A673 (cell line): ENCODE data around the gene POU2F3. TPM values are rescaled to one million over a fixed set of nuclear protein-coding genes. Genes with fewer than 3 reads are reported as not detected.

Experiments
- BruUV-seq: library from RNA; stranded (reverse); fragments of 400-500 nt; replicated peaks from 2 replicates; lab custom pipeline; 2021; lab: Mats Ljungman, UMichigan
- CTCF ChIA-PET: fragments of 300-600 bp; sonication (Branson Sonifier 250); formaldehyde crosslinking; loops from one replicate; lab custom pipeline; 2022; ENCODE audit warnings: antibody characterized with exemption; lab: Charles Lee
- POLR2A ChIA-PET: fragments of 300-600 bp; sonication (Branson Sonifier 250); formaldehyde crosslinking; loops from one replicate; lab custom pipeline; 2022; ENCODE audit warnings: antibody characterized with exemption; ENCODE audit not compliant: low non-redundant PET; lab: Charles Lee
- DNase-seq: peaks from one replicate; pipeline ENCODE4 v3.0.0-alpha.2; 2015; ENCODE audit warnings: low spot score
- H3K27ac ChIP-seq: fragments of 200-600 bp; sonication (generic); 2 replicates; pipeline ENCODE4 v1.5.1; 2016; ENCODE audit warnings: mixed run types, low read depth, mild to moderate bottlenecking, mixed read lengths, antibody characterized with exemption, low read length; ENCODE audit not compliant: poor library complexity, severe bottlenecking
- H3K27me3 ChIP-seq: fragments of 200-600 bp; sonication (generic); replicated peaks from 2 replicates; pipeline ENCODE4 v1.6.1; 2017; ENCODE audit warnings: mixed run types, low read depth, mild to moderate bottlenecking, mixed read lengths, antibody characterized with exemption, low read length; ENCODE audit not compliant: insufficient read depth, poor library complexity
- H3K36me3 ChIP-seq: fragments of 200-600 bp; sonication (generic); 2 replicates; pipeline ENCODE4 v1.6.1; 2016; ENCODE audit warnings: mixed run types, mild to moderate bottlenecking, mixed read lengths, antibody characterized with exemption, low read length; ENCODE audit not compliant: insufficient read depth, poor library complexity, severe bottlenecking
- H3K4me1 ChIP-seq: fragments of 200-600 bp; sonication (generic); 2 replicates; pipeline ENCODE4 v1.6.1; 2017; ENCODE audit warnings: mixed run types, mild to moderate bottlenecking, mixed read lengths, antibody characterized with exemption, low read length; ENCODE audit not compliant: insufficient read depth, poor library complexity, severe bottlenecking
- H3K4me3 ChIP-seq: fragments of 200-600 bp; sonication (generic); 2 replicates; pipeline ENCODE4 v1.5.1; 2016; ENCODE audit warnings: low read depth, mixed run types, mild to moderate bottlenecking, mixed read lengths, low read length; ENCODE audit not compliant: poor library complexity, severe bottlenecking
- H3K9me3 ChIP-seq: fragments of 200-600 bp; sonication (generic); 2 replicates; pipeline ENCODE4 v1.6.1; 2016; ENCODE audit warnings: mixed run types, low read depth, mild to moderate bottlenecking, mixed read lengths, antibody characterized with exemption, low read length; ENCODE audit not compliant: poor library complexity, severe bottlenecking
- CTCF ChIP-seq: fragments of 300-800, 200-600 bp; sonication (generic); conservative IDR thresholded peaks from 2 replicates; pipeline ENCODE4 v1.5.1; 2017; ENCODE audit warnings: low read depth, mild to moderate bottlenecking, antibody characterized with exemption, low read length, moderate library complexity, mixed read lengths
- EZH2 ChIP-seq: fragments of 200-600 bp; sonication (generic); IDR thresholded peaks from 2 replicates; pipeline ENCODE4 v1.6.1; 2017; ENCODE audit warnings: borderline replicate concordance, low read depth, mild to moderate bottlenecking, mixed read lengths, antibody characterized with exemption, low read length; ENCODE audit not compliant: poor library complexity, severe bottlenecking
- intact Hi-C: fragments of 100-400 bp; cut with micrococcal nuclease; formaldehyde crosslinking; loops from one replicate; pipeline ENCODE4 v1.10.0; 2022; ENCODE audit not compliant: unreplicated experiment
- total RNA-seq: library from RNA; stranded (reverse); gene quantifications from 2 replicates; pipeline ENCODE4 v1.2.3, GENCODE V29; 2021

Gene POU2F3
- total RNA-seq, 1 experiment from 2014 or later: not detected

GRCh38 chr11:120222916-120223315 is 17.0 kb upstream of the POU2F3 start:
- H3K4me3 ChIP-seq: no peak overlapping the region
- peaks cover 6% of the 10 kb centered on the region for H3K4me1 ChIP-seq
- H3K27me3 ChIP-seq: no peaks in the 10 kb centered on the region
- ChIA-PET CTCF (interaction anchor here (1.5 kb wide), 1 partner anchor 13 kb away, joined by 4 read pairs; no protein-coding TSS in a partner anchor), POLR2A (no interaction called here)
- no peaks in the 10 kb centered on the region for H3K36me3 ChIP-seq
- TF ChIP-seq CTCF (no peak), EZH2 (no peak)
- BruUV-seq: no TSS peak
- intact Hi-C loops: no loop called here
- DNase-seq: no peak
- no peaks in the 10 kb centered on the region for H3K9me3 ChIP-seq
- no peak overlapping the region for H3K27ac ChIP-seq

GRCh38 chr11:120223793-120224192 is 16.1 kb upstream of the POU2F3 start:
- ChIA-PET CTCF (interaction anchor here (1.5 kb wide), 1 partner anchor 12 kb away, joined by 4 read pairs; no protein-coding TSS in a partner anchor), POLR2A (no interaction called here)
- Histone ChIP-seq H3K9me3 (no peaks in the 10 kb centered on the region), H3K4me1 (peaks cover 6% of the 10 kb centered on the region), H3K4me3 (no peak overlapping the region), H3K27ac (no peak overlapping the region), H3K36me3 (no peaks in the 10 kb centered on the region), H3K27me3 (no peaks in the 10 kb centered on the region)
- no peak for DNase-seq
- TF ChIP-seq EZH2: no peak
- no peak for TF ChIP-seq CTCF
- intact Hi-C loops: no loop called here
- no TSS peak for BruUV-seq

- Histone ChIP-seq H3K27ac (no peak overlapping the region), H3K27me3 (no peaks in the 10 kb centered on the region), H3K9me3 (no peaks in the 10 kb centered on the region), H3K4me3 (no peak overlapping the region), H3K36me3 (no peaks in the 10 kb centered on the region), H3K4me1 (peaks cover 6% of the 10 kb centered on the region)
- BruUV-seq: no TSS peak
- CTCF ChIA-PET: interaction anchor here (1.0 kb wide), 1 partner anchor 56 kb away, joined by 3 read pairs; no protein-coding TSS in a partner anchor
- no peak for DNase-seq
- no peak for TF ChIP-seq CTCF
- POLR2A ChIA-PET: no interaction called here
- intact Hi-C loops: no loop called here
Measured at GRCh38 chr11:120224361-120224760, 15.6 kb upstream of the POU2F3 start.
